Tibial nerve (tissue), 4 donors: ENCODE data around the gene RNF213. TPM values are rescaled to one million over a fixed set of nuclear protein-coding genes. Genes with fewer than 3 reads are reported as not detected.
"Not testable (repeated sequence)": the region's sequence is repeated elsewhere in the genome, so short reads cannot be mapped to it uniquely, and the experiment has no call there.

Experiments
- DNase-seq, 2 donors: peaks; one replicate each; pipeline ENCODE4 v3.0.0-alpha.2; 2019; ENCODE audit warnings: low spot score in 2 of 2
- H3K27ac ChIP-seq, 4 donors: fragments of 200-600 bp; sonication (generic) in 3 of 4; one replicate each; pipeline ENCODE4 v1.5.1; 2017 to 2019; ENCODE audit warnings: mild to moderate bottlenecking in 1 of 4
- H3K27me3 ChIP-seq, 2 donors: fragments of 200-600 bp; sonication (generic) in 1 of 2; one replicate each; pipeline versions ENCODE4 v1.5.1 to v1.6.0; 2017 to 2019
- H3K36me3 ChIP-seq, 3 donors: fragments of 200-600 bp; sonication (generic); one replicate each; pipeline ENCODE4 v1.5.1; 2018 to 2019
- H3K4me1 ChIP-seq, 4 donors: fragments of 200-600 bp; sonication (generic) in 3 of 4; one replicate each; pipeline ENCODE4 v1.5.1; 2017 to 2019
- H3K4me3 ChIP-seq, 4 donors: fragments of 200-600 bp; sonication (generic) in 3 of 4; one replicate each; pipeline ENCODE4 v1.5.1; 2017 to 2019; ENCODE audit warnings: mild to moderate bottlenecking in 1 of 4, moderate library complexity in 1 of 4
- H3K9me3 ChIP-seq, 4 donors: fragments of 200-600 bp; sonication (generic) in 3 of 4; one replicate each; pipeline ENCODE4 v1.5.1; 2017 to 2019
- EP300 ChIP-seq, 2 donors: sonication (generic); formaldehyde crosslinking; IDR thresholded peaks; one replicate each; pipeline ENCODE4 v1.6.1; 2017; ENCODE audit warnings: antibody characterized with exemption in 2 of 2, mild to moderate bottlenecking in 1 of 2
- POLR2A ChIP-seq, 2 donors: fragments of 450-650 bp; IDR thresholded peaks; one replicate each; pipeline ENCODE4 v1.6.1; 2017; ENCODE audit warnings: antibody characterized with exemption in 2 of 2, mild to moderate bottlenecking in 2 of 2, moderate library complexity in 2 of 2
- WGBS, 2 donors: methylation state at CpG; one replicate each; pipeline ENCODE4 v1.1.5; 2018; 5-methylcytosine and 5-hydroxymethylcytosine counted together
- total RNA-seq, 4 donors: library from RNA; depleted of rRNA; stranded (reverse); fragments of >200 nt; gene quantifications; one replicate each; pipeline ENCODE4 v1.1.0, GENCODE V29; 2016
- TF ChIP-seq, protein P1 (sequence below), 5 experiments: fragments of 200-600 bp in 3 of 5; fragments of 450-650 bp in 2 of 5; sonication (generic) in 3 of 5; IDR thresholded peaks; one replicate each; pipeline ENCODE4 v1.5.1; 2016 to 2019; ENCODE audit warnings: antibody characterized with exemption in 5 of 5, mild to moderate bottlenecking in 3 of 5, moderate library complexity in 2 of 5

The RNF213 gene
- total RNA-seq, 4 donors from 2014 or later = 107 to 148 (median 119) TPM

DNA sequence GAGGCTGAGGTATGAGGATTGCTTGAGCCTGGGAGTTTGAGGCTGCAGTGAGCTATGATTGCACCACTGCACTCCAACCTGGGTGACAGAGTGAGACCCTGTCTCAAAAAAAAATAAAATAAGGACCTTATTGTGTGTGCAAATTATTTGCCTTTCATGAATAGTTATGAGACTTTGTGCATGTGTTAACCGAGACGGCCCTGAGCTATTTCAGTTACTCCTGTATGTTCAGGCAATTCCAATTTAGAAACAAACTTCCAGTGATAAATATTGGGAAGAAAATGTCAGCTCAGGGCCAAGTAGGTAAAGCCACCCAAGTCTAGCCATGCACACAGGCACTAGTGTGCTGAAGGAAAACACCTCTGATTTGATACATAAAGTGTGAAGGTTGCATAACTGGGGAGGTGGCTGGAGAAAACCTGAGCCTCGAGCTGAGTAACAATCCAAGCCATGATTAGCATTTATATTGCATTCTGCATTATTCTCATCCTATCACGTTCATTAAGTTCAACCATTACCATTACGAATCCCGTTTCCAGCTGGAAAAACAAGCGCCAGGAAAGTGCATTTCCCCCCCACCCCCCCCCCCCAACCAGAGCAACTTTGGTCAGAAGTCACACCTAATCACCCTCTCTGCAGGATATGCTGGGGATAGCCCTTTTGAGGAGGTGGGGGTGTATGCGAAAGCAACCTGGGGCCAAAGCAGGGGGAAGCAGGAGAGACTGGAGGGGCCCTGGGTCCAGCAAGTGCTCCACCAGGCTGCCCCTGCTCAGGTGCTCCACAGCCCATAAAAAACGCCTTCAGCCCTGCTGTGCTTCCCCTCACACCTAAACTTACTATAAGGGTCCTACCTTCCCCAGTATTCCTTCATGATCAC lies 135.7 kb downstream of the RNF213 start:
- WGBS, 2 donors = 58 to 69% methylated on average over 9 of the region's 9 CpGs
- H3K9me3 ChIP-seq = no peaks in the 10 kb centered on the region
- no peaks in the 10 kb centered on the region for H3K27me3 ChIP-seq
- H3K36me3 ChIP-seq = peaks cover 0 to 43% (median 0%) of the 10 kb centered on the region in 3 donors
- no peak overlapping the region for H3K4me3 ChIP-seq
- H3K27ac ChIP-seq = no peak overlapping the region
- no peak for TF ChIP-seq POLR2A (IDR thresholded peaks at IDR 0.05)
- TF ChIP-seq, protein P1, sequence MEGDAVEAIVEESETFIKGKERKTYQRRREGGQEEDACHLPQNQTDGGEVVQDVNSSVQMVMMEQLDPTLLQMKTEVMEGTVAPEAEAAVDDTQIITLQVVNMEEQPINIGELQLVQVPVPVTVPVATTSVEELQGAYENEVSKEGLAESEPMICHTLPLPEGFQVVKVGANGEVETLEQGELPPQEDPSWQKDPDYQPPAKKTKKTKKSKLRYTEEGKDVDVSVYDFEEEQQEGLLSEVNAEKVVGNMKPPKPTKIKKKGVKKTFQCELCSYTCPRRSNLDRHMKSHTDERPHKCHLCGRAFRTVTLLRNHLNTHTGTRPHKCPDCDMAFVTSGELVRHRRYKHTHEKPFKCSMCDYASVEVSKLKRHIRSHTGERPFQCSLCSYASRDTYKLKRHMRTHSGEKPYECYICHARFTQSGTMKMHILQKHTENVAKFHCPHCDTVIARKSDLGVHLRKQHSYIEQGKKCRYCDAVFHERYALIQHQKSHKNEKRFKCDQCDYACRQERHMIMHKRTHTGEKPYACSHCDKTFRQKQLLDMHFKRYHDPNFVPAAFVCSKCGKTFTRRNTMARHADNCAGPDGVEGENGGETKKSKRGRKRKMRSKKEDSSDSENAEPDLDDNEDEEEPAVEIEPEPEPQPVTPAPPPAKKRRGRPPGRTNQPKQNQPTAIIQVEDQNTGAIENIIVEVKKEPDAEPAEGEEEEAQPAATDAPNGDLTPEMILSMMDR (IDR thresholded peaks at IDR 0.05) = no peak
- TF ChIP-seq EP300 (IDR thresholded peaks at IDR 0.05) = no peak
- peaks cover 0 to 34% (median 3%) of the 10 kb centered on the region in 4 donors for H3K4me1 ChIP-seq
- no peak for DNase-seq

DNA sequence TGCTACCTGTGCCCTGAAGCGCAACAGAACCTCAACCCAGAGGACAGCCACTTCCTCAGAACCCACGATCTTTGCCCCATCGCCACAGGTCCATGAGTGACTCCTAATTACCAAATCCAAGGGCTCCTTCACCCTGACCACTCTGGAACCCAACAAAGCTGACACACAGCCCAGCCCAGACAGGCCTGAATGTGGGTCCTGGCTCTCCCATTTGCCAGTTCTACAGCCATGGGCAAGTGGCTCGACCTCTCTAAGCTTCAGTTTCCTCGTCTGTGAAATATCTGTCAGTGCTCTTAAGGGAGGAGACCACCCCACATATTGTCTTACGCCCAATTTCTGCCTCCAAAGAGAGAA lies 136.4 kb downstream of the RNF213 start:
- Histone ChIP-seq H3K27me3 (no peaks in the 10 kb centered on the region), H3K9me3 (no peaks in the 10 kb centered on the region), H3K36me3 (peaks cover 0 to 37% (median 0%) of the 10 kb centered on the region in 3 donors), H3K27ac (no peak overlapping the region), H3K4me3 (no peak overlapping the region), H3K4me1 (peaks cover 0 to 34% (median 3%) of the 10 kb centered on the region in 4 donors)
- 84 to 89% methylated on average over 6 of the region's 6 CpGs for WGBS, 2 donors
- TF ChIP-seq, protein P1 (IDR thresholded peaks at IDR 0.05) = no peak
- TF ChIP-seq EP300 (IDR thresholded peaks at IDR 0.05) (no peak), POLR2A (IDR thresholded peaks at IDR 0.05) (no peak)
- DNase-seq = no peak

DNA sequence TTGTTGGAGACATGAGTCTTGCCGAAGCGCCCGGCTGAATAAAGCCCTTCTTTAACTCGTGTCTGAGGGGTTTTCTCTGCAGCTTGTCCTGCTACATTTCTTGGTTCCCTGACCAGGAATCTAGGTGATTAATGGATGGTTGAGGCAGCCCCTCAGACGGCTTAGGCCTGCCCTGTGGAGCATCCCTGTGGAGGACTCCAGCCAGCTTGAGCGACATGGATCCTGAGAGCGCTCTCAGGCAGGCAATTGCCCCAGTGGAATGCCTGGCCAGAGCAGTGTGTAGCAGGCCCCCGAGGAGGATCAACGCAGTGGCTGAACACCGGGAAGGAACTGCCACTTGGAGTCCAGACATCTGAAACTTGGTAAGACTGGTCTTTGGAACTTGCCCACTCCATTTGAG lies 137.0 kb downstream of the RNF213 start:
- no peaks in the 10 kb centered on the region for H3K9me3 ChIP-seq
- TF ChIP-seq, protein P1 (IDR thresholded peaks at IDR 0.05) = no peak
- TF ChIP-seq POLR2A (IDR thresholded peaks at IDR 0.05) = no peak
- TF ChIP-seq EP300 (IDR thresholded peaks at IDR 0.05) = no peak
- H3K27me3 ChIP-seq = no peaks in the 10 kb centered on the region
- no peak for DNase-seq
- H3K4me1 ChIP-seq = peaks cover 0 to 34% (median 3%) of the 10 kb centered on the region in 4 donors
- WGBS, 2 donors = 68 to 69% methylated on average over 10 of the region's 10 CpGs
- peaks cover 0 to 30% (median 0%) of the 10 kb centered on the region in 3 donors for H3K36me3 ChIP-seq
- no peak overlapping the region for H3K4me3 ChIP-seq
- H3K27ac ChIP-seq = no peak overlapping the region

DNA sequence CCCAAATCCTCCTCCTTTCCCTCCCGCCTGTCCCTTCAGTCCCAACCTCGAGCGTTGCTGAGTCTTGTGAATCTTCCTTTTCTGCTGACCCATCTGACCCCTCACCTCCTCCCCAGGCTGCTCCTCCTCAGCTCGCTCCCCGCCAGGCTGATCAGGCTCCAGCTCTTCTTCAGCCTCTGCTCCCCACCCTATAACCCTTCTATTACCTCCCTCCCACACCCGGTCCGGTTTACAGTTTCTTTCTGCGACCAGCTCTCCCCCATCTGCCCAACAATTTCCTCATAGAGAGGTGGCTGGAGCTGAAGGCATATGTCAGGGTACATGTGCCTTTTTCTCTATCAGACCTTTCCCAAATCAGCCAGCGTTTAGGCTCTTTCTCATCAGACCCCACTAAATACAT lies 140.4 kb downstream of the RNF213 start:
- 72 to 73% methylated on average over 9 of the region's 9 CpGs for WGBS, 2 donors
- H3K27ac ChIP-seq, H3K4me3 ChIP-seq, H3K36me3 ChIP-seq, H3K9me3 ChIP-seq, H3K27me3 ChIP-seq, H3K4me1 ChIP-seq, DNase-seq: not testable (repeated sequence)

DNA sequence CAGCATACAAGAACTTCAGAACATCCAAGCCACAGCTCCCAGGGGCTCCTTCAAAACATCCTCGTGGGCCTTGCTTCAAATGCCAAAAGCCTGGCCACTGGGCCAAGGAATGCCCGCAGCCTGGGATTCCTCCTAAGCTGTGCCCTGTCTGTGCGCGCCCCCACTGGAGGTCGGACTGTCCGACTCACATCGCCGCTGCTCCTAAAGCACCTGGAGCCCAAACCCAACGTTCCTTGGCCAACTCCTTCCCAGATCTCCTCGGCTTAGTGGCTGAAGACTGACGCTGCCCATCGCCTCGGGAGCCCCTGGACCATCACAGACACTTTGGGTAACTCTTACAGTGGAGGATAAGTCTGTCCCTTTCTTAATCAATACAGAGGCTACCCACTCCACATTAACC lies 141.4 kb downstream of the RNF213 start:
- not testable (repeated sequence) for H3K4me1 ChIP-seq, H3K4me3 ChIP-seq, DNase-seq, H3K36me3 ChIP-seq, H3K27ac ChIP-seq, H3K9me3 ChIP-seq, H3K27me3 ChIP-seq
- 91 to 92% methylated on average over 13 of the region's 13 CpGs for whole genome bisulfite sequencing, 2 donors

DNA sequence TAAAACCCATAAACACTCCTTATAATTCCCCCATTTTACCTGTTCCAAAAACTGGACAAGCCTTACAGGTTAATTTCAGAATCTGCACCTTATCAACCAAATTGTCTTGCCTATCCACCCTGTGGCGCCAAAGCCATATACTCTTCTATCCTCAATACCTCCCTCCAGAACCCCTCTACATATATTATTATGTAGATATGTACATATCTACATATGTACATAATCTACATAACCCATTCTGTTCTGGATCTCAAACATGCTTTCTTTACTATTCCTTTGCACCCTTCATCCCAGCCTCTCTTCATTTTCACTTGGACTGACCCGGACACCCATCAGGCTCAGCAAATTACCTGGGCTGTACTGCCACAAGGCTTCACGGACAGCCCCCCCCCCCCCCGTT lies 142.3 kb downstream of the RNF213 start:
- WGBS, 2 donors = 89 to 93% methylated on average over 4 of the region's 4 CpGs
- no peaks in the 10 kb centered on the region for H3K27me3 ChIP-seq
- no peak for DNase-seq
- H3K27ac ChIP-seq = no peak overlapping the region
- no peaks in the 10 kb centered on the region for H3K9me3 ChIP-seq
- no peaks in the 10 kb centered on the region for H3K36me3 ChIP-seq
- no peak overlapping the region for H3K4me3 ChIP-seq
- no peaks in the 10 kb centered on the region for H3K4me1 ChIP-seq
- TF ChIP-seq EP300 (IDR thresholded peaks at IDR 0.05) (no peak), POLR2A (IDR thresholded peaks at IDR 0.05) (no peak)
- TF ChIP-seq, protein P1 (IDR thresholded peaks at IDR 0.05) = no peak
